Neural cell (in vitro differentiated cells): ENCODE measurements around the gene FLOT1. TPM values are rescaled to one million over a fixed set of nuclear protein-coding genes. Genes with fewer than 3 reads are reported as not detected.

Experiments used
- H2AFZ ChIP-seq: fragments of 200-600, 300-800 bp; sonication (generic), shearing (Covaris generic); 2 replicates; pipeline ENCODE4 v1.6.0; 2014; ENCODE audit warnings: low read depth, mild to moderate bottlenecking, antibody characterized with exemption, low read length, moderate library complexity
- H3F3A ChIP-seq: fragments of 200-600 bp; shearing (Covaris generic); 2 replicates; pipeline ENCODE4 v1.6.1; 2016; ENCODE audit warnings: mild to moderate bottlenecking, moderate library complexity, mixed read lengths, antibody characterized with exemption, low read length; ENCODE audit not compliant: insufficient read depth, poor library complexity, severe bottlenecking
- H3K27ac ChIP-seq: fragments of 200-600, 300-800 bp; sonication (generic), shearing (Covaris generic); 2 replicates; pipeline ENCODE4 v1.5.1; 2014; ENCODE audit warnings: mild to moderate bottlenecking, low read length, moderate library complexity
- H3K27me3 ChIP-seq: fragments of 300-800, 200-600 bp; sonication (generic), shearing (Covaris generic); 2 replicates; pipeline ENCODE4 v1.6.0; 2014; ENCODE audit warnings: mild to moderate bottlenecking, low read depth, low read length, moderate library complexity; ENCODE audit not compliant: insufficient read depth
- H3K36me3 ChIP-seq: fragments of 300-800, 200-600 bp; sonication (generic), shearing (Covaris generic); 2 replicates; pipeline ENCODE4 v1.5.1; 2014; ENCODE audit warnings: mild to moderate bottlenecking, antibody characterized with exemption, low read length, moderate library complexity; ENCODE audit not compliant: insufficient read depth
- H3K4me2 ChIP-seq: fragments of 300-800, 200-600 bp; sonication (generic), shearing (Covaris generic); 2 replicates; pipeline ENCODE4 v1.6.0; 2014; ENCODE audit warnings: mild to moderate bottlenecking, low read length
- H3K4me3 ChIP-seq: fragments of 300-800, 200-600 bp; sonication (generic), shearing (Covaris generic); 2 replicates; pipeline ENCODE4 v1.5.1; 2014; ENCODE audit warnings: mild to moderate bottlenecking, low read length, moderate library complexity
- H3K79me2 ChIP-seq: fragments of 200-600 bp; shearing (Covaris generic); replicated peaks from 2 replicates; pipeline ENCODE4 v1.6.0; 2014; ENCODE audit warnings: mild to moderate bottlenecking, low read length, moderate library complexity; ENCODE audit not compliant: insufficient read depth
- H3K9ac ChIP-seq: fragments of 300-800, 200-600 bp; sonication (generic), shearing (Covaris generic); 2 replicates; pipeline ENCODE4 v1.6.1; 2016; ENCODE audit warnings: mild to moderate bottlenecking, low read length, mixed read lengths
- H3K9me2 ChIP-seq: fragments of 200-600 bp; shearing (Covaris generic); 2 replicates; pipeline ENCODE4 v1.6.1; 2016; ENCODE audit warnings: mild to moderate bottlenecking, low read length, mixed read lengths; ENCODE audit not compliant: insufficient read depth
- H3K9me3 ChIP-seq: fragments of 200-600, 300-800 bp; sonication (generic), shearing (Covaris generic); 2 replicates; pipeline ENCODE4 v1.6.1; 2016; ENCODE audit warnings: mild to moderate bottlenecking, mixed run types, low read length, moderate library complexity, mixed read lengths
- H4K20me1 ChIP-seq: fragments of 200-600 bp; shearing (Covaris generic); 2 replicates; pipeline ENCODE4 v1.6.1; 2016; ENCODE audit warnings: mild to moderate bottlenecking, mixed run types; ENCODE audit not compliant: insufficient read depth
- CTCF ChIP-seq: fragments of 450-650 bp; IDR thresholded peaks from 2 replicates; pipeline ENCODE4 v1.5.1; 2014; ENCODE audit warnings: antibody characterized with exemption, mild to moderate bottlenecking, moderate library complexity; ENCODE audit not compliant: poor library complexity, severe bottlenecking
- EP300 ChIP-seq: fragments of 450-650 bp; conservative IDR thresholded peaks from 2 replicates; pipeline ENCODE4 v1.6.1; 2014; ENCODE audit warnings: antibody characterized with exemption, mild to moderate bottlenecking, moderate library complexity; ENCODE audit not compliant: poor library complexity, severe bottlenecking
- EZH2 ChIP-seq: fragments of 200-600, 300-800 bp; shearing (Covaris generic), sonication (generic); IDR thresholded peaks from 2 replicates; pipeline ENCODE4 v1.6.1; 2014; ENCODE audit warnings: antibody characterized with exemption, low read length, borderline replicate concordance, mild to moderate bottlenecking; ENCODE audit not compliant: insufficient read depth, poor library complexity, severe bottlenecking
- MXI1 ChIP-seq: fragments of 450-650 bp; conservative IDR thresholded peaks from 2 replicates; pipeline ENCODE4 v1.6.1; 2014; ENCODE audit warnings: antibody characterized with exemption, mild to moderate bottlenecking; ENCODE audit not compliant: poor library complexity, severe bottlenecking
- POLR2AphosphoS5 ChIP-seq: IDR thresholded peaks from 2 replicates; pipeline ENCODE4 v1.6.1; 2012
- RAD21 ChIP-seq: fragments of 450-650 bp; conservative IDR thresholded peaks from 2 replicates; pipeline ENCODE4 v1.6.1; 2014; ENCODE audit warnings: antibody characterized with exemption, mild to moderate bottlenecking, moderate library complexity
- REST ChIP-seq: IDR thresholded peaks from 2 replicates; pipeline ENCODE4 v1.6.1; 2012; ENCODE audit warnings: borderline replicate concordance
- SMC3 ChIP-seq: fragments of 450-650 bp; conservative IDR thresholded peaks from 2 replicates; pipeline ENCODE4 v1.6.1; 2014; ENCODE audit warnings: antibody characterized with exemption, mild to moderate bottlenecking, moderate library complexity; ENCODE audit not compliant: poor library complexity
- TAF1 ChIP-seq: IDR thresholded peaks from 2 replicates; pipeline ENCODE4 v1.6.1; 2012; ENCODE audit warnings: low read depth
- polyA plus RNA-seq: library from polyadenylated mRNA; depleted of rRNA; stranded (reverse); fragments of >200 nt; gene quantifications from 2 replicates; pipeline ENCODE4 v1.2.3, GENCODE V29; 2014

The FLOT1 gene
- polyA plus RNA-seq, 1 donor from 2014 or later: 72.7 TPM

GRCh38 chr6:30688569-30688968, 53.9 kb downstream of the FLOT1 start:
- Histone ChIP-seq H2AFZ (no peak overlapping the region), H3K36me3 (no peaks in the 10 kb centered on the region), H3K4me2 (peak overlapping the region; percentile 95), H3K79me2 (peaks cover 62% of the 10 kb centered on the region), H3K9me3 (no peaks in the 10 kb centered on the region), H3K27ac (peak overlapping the region; percentile 94), H3K4me3 (peak overlapping the region; percentile 99), H3F3A (no peaks in the 10 kb centered on the region), H3K27me3 (no peaks in the 10 kb centered on the region), H4K20me1 (peaks cover 13% of the 10 kb centered on the region), H3K9me2 (no peaks in the 10 kb centered on the region), H3K9ac (peak overlapping the region; percentile 100)
- TF ChIP-seq CTCF (no peak), EP300 (no peak), TAF1 (no peak), SMC3 (no peak), RAD21 (no peak), POLR2AphosphoS5 (no peak), REST (no peak), EZH2 (no peak), MXI1 (no peak)

- Histone ChIP-seq H3K27ac (peak overlapping the region; percentile 94), H3K79me2 (peaks cover 69% of the 10 kb centered on the region), H3F3A (no peaks in the 10 kb centered on the region), H3K9me2 (no peaks in the 10 kb centered on the region), H3K9me3 (no peaks in the 10 kb centered on the region), H2AFZ (peak overlapping the region; percentile 85), H3K9ac (peak overlapping the region; percentile 100), H3K27me3 (no peaks in the 10 kb centered on the region), H3K4me3 (peak overlapping the region; percentile 99), H3K4me2 (peak overlapping the region; percentile 95), H3K36me3 (no peaks in the 10 kb centered on the region), H4K20me1 (peaks cover 20% of the 10 kb centered on the region)
- TF ChIP-seq RAD21 (no peak), MXI1 (no peak), CTCF (peak; percentile 23), TAF1 (peak; percentile 2), EZH2 (no peak), POLR2AphosphoS5 (no peak), REST (peak; percentile 60), EP300 (no peak), SMC3 (no peak)
Observed at GRCh38 chr6:30687659-30688431, 54.6 kb downstream of the FLOT1 start.
